OCI-LY7 (cell line): Measurements from ENCODE around the gene GNG3. TPM values are rescaled to one million over a fixed set of nuclear protein-coding genes. Genes with fewer than 3 reads are reported as not detected.

Source experiments
- BruUV-seq: library from RNA; stranded (reverse); fragments of 400-500 nt; replicated peaks from 2 replicates; lab custom pipeline; 2021; lab: Mats Ljungman, UMichigan
- CTCF ChIA-PET: fragments of 300-600 bp; sonication (Branson Sonifier 250); formaldehyde crosslinking; loops from one replicate; lab custom pipeline; 2022; ENCODE audit warnings: antibody characterized with exemption; ENCODE audit not compliant: unreplicated experiment; lab: Charles Lee
- POLR2A ChIA-PET: fragments of 300-600 bp; sonication (Branson Sonifier 250); formaldehyde crosslinking; loops from one replicate; lab custom pipeline; 2022; ENCODE audit warnings: antibody characterized with exemption; lab: Charles Lee
- DNase-seq: peaks from one replicate; pipeline ENCODE4 v3.0.0-alpha.2; 2015; ENCODE audit warnings: low spot score
- H2AFZ ChIP-seq: fragments of 200-600 bp; sonication (generic), shearing (Covaris generic); 2 replicates; pipeline ENCODE4 v1.6.1; 2014; ENCODE audit warnings: mild to moderate bottlenecking, antibody characterized with exemption, low read length, moderate library complexity
- H3K27ac ChIP-seq: fragments of 200-600 bp; sonication (generic); 2 replicates; pipeline ENCODE4 v1.5.1; 2014; ENCODE audit warnings: mixed run types, low read depth, mild to moderate bottlenecking, moderate library complexity, low read length, inconsistent platforms; ENCODE audit not compliant: poor library complexity, severe bottlenecking
- H3K36me3 ChIP-seq: fragments of 200-600 bp; sonication (generic); 2 replicates; pipeline ENCODE4 v1.6.1; 2014; ENCODE audit warnings: mild to moderate bottlenecking, antibody characterized with exemption, low read length, moderate library complexity, mixed read lengths; ENCODE audit not compliant: insufficient read depth
- H3K4me1 ChIP-seq: fragments of 200-600 bp; sonication (generic); 2 replicates; pipeline ENCODE4 v1.5.1; 2014; ENCODE audit warnings: mild to moderate bottlenecking, low read length; ENCODE audit not compliant: insufficient read depth, poor library complexity, severe bottlenecking
- H3K4me2 ChIP-seq: fragments of 200-600 bp; sonication (generic); 2 replicates; pipeline ENCODE4 v1.6.1; 2014; ENCODE audit warnings: mild to moderate bottlenecking, low read length
- H3K4me3 ChIP-seq: fragments of 200-600 bp; sonication (generic); 2 replicates; pipeline ENCODE4 v1.5.1; 2014; ENCODE audit warnings: mild to moderate bottlenecking, low read depth, low read length; ENCODE audit not compliant: poor library complexity, severe bottlenecking
- H3K79me2 ChIP-seq: fragments of 200-600 bp; sonication (generic); 2 replicates; pipeline ENCODE4 v1.6.1; 2016; ENCODE audit warnings: low read depth, mild to moderate bottlenecking, low read length, moderate library complexity, mixed read lengths; ENCODE audit not compliant: insufficient read depth
- H3K9me2 ChIP-seq: fragments of 200-600 bp; sonication (generic); 2 replicates; pipeline ENCODE4 v1.6.1; 2016; ENCODE audit warnings: mild to moderate bottlenecking, low read length, mixed read lengths; ENCODE audit not compliant: insufficient read depth
- H3K9me3 ChIP-seq: fragments of 200-600 bp; sonication (generic); 2 replicates; pipeline ENCODE4 v1.6.1; 2014; ENCODE audit warnings: mild to moderate bottlenecking, mixed run types, low read length, mixed read lengths
- H4K20me1 ChIP-seq: fragments of 200-600 bp; sonication (generic); 2 replicates; pipeline ENCODE4 v1.6.1; 2014; ENCODE audit warnings: mild to moderate bottlenecking, antibody characterized with exemption, low read length, moderate library complexity, mixed read lengths; ENCODE audit not compliant: insufficient read depth
- CTCF ChIP-seq: fragments of 200-600 bp; sonication (generic); conservative IDR thresholded peaks from 2 replicates; pipeline ENCODE4 v1.5.1; 2014; ENCODE audit warnings: mild to moderate bottlenecking, antibody characterized with exemption, low read length, moderate library complexity, mixed read lengths
- EZH2phosphoT487 ChIP-seq: fragments of 200-600 bp; sonication (generic); IDR thresholded peaks from 2 replicates; pipeline ENCODE4 v1.6.1; 2018; ENCODE audit warnings: low read depth, borderline replicate concordance, mild to moderate bottlenecking, mixed run types, antibody characterized with exemption, low read length, moderate library complexity, mixed read lengths
- intact Hi-C: fragments of 100-400 bp; cut with micrococcal nuclease; formaldehyde crosslinking; loops from one replicate; pipeline ENCODE4 v1.10.0; 2022; ENCODE audit not compliant: unreplicated experiment
- total RNA-seq, 2 experiments: library from RNA; depleted of rRNA in 1 of 2; stranded (reverse); fragments of >200 nt in 1 of 2; shearing (Covaris generic) in 1 of 2; gene quantifications; 2 replicates each; pipeline ENCODE4 v1.2.3, GENCODE V29; 2014 to 2022

Gene GNG3
- total RNA-seq, 2 experiments from 2014 or later = not detected

DNA sequence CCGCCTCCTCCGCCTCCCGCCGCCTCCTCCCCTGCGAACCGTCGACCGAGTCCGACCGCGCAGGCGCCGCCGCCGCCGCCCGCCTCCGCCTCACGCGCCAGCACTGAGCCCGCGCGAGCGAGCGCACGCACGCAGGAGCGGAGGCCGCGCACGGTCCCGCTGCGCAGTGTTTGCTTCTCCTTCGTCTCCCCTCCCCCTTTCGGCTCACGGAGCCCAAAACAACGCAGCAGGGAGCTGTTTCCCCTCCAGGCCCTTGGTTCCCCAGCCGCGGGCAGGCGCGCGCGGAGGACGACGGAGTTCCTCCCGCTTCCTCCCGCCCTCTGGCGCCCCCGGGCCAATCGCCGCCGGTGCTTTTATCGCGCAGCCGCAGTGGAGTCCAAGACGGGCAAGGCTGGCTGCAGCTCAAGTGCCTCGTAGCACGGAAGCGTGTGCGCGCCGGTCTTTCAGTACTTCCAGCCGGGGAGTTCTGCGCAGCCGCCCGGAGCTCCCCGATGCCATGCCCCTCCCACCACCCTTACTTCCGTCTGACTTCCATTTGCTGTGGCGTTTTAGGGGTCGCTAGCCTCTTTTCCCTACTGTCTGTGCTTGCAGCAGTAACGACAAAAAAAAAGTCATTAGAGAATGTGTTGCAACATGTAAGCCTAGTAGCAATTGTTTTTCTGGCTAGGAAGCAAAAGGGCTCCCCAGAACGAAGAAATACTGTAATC, 19.8 kb downstream of the GNG3 start, which contains the start of gene HNRNPUL2:
Gene HNRNPUL2 (minus strand): TSS at position 293 of the 707 bp plus-strand sequence. CDS start 301 bp downstream, outside the sequence.
- Histone ChIP-seq H3K9me2 (no peaks in the 10 kb centered on the region), H2AFZ (peak within 1 kb of the TSS; percentile 70; the same call in 1 of the 2 replicates), H3K4me2 (peak within 1 kb of the TSS; percentile 80), H3K36me3 (peaks cover 53% of the 10 kb centered on the region), H3K79me2 (peaks cover 88% of the 10 kb centered on the region), H3K27ac (peak within 1 kb of the TSS; percentile 93), H3K4me3 (peak within 1 kb of the TSS; percentile 97), H4K20me1 (peaks cover 35% of the 10 kb centered on the region), H3K9me3 (no peaks in the 10 kb centered on the region), H3K4me1 (peaks cover 28% of the 10 kb centered on the region)
- DNase-seq = peak; percentile 100
- intact Hi-C loops = loop anchor here (1.0 to 10.0 kb wide), 7 partner anchors 21 to 133 kb away; partner anchors contain the start of genes BSCL2, GNG3, LBHD1 and TAF6L
- TF ChIP-seq EZH2phosphoT487 = no peak
- TF ChIP-seq CTCF = 0 out of 2 replicates have a peak, but pooled peaks have one; percentile 25
- POLR2A ChIA-PET = interaction anchor here (0.6 to 1.9 kb wide), 23 partner anchors 11 to 155 kb away, joined by 3 to 15 read pairs (median 5); partner anchors contain the start of genes B3GAT3, C11orf98, CSKMT and EEF1G
- CTCF ChIA-PET = interaction anchor here (0.6 to 1.2 kb wide), 3 partner anchors 10 to 1081 kb away, joined by 3 to 4 read pairs (median 3); no protein-coding TSS in a partner anchor
- BruUV-seq = no TSS peak

GRCh38 chr11:62727872-62728170, 20.3 kb downstream of the GNG3 start:
- Histone ChIP-seq H2AFZ (peak overlapping the region; percentile 70; the same call in 1 of the 2 replicates), H3K27ac (peak overlapping the region; percentile 93), H3K4me2 (peak overlapping the region; percentile 80), H3K36me3 (peaks cover 48% of the 10 kb centered on the region), H3K4me1 (peaks cover 28% of the 10 kb centered on the region), H3K9me3 (no peaks in the 10 kb centered on the region), H3K79me2 (peaks cover 88% of the 10 kb centered on the region), H4K20me1 (peaks cover 31% of the 10 kb centered on the region), H3K9me2 (no peaks in the 10 kb centered on the region), H3K4me3 (peak overlapping the region; percentile 97)
- BruUV-seq = no TSS peak
- DNase-seq = peak; percentile 99
- ChIA-PET POLR2A (interaction anchor here (0.6 to 1.9 kb wide), 23 partner anchors 10 to 155 kb away, joined by 3 to 15 read pairs (median 5); partner anchors contain the start of genes B3GAT3, C11orf98, CSKMT and EEF1G), CTCF (interaction anchor here (1.2 kb wide), 1 partner anchor 11 kb away, joined by 3 read pairs; no protein-coding TSS in a partner anchor)
- TF ChIP-seq EZH2phosphoT487 (no peak), CTCF (no peak)
- intact Hi-C loops = loop anchor here (1.0 to 10.0 kb wide), 8 partner anchors 21 to 135 kb away; partner anchors contain the start of genes BSCL2, GNG3, LBHD1 and TAF6L
